ENCODE data around the gene MYH6. TPM values are rescaled to one million over a fixed set of nuclear protein-coding genes. Genes with fewer than 3 reads are reported as not detected.

The MYH6 gene
- total and polyA plus RNA-seq, 2 of the 13 experiments (the other 11 are each of a cell fraction or from before 2014, with no cell fraction given): 0.01 TPM; not detected in 1

- TF ChIP-seq ZNF788 (CRISPR knock-in tag; IDR thresholded peaks at IDR 0.05; ENCODE audit: borderline replicate concordance) (peak; percentile 80), ZNF350 (CRISPR knock-in tag; IDR thresholded peaks at IDR 0.05; ENCODE audit: borderline replicate concordance, low read depth) (no peak), ZNF558 (CRISPR knock-in tag; IDR thresholded peaks at IDR 0.05; ENCODE audit: borderline replicate concordance) (no peak), NFAT5 (CRISPR knock-in tag; IDR thresholded peaks at IDR 0.05) (no peak; the same call in 1 of the 2 replicates), ZBED4 (CRISPR knock-in tag; IDR thresholded peaks at IDR 0.05; ENCODE audit: borderline replicate concordance) (no peak), ZNF407 (CRISPR knock-in tag; IDR thresholded peaks at IDR 0.05; ENCODE audit: not compliant biosample characterization) (peak; percentile 45), GATAD1 (CRISPR knock-in tag; IDR thresholded peaks at IDR 0.05) (peak; percentile 21; the same call in 1 of the 2 replicates), MATR3 (CRISPR knock-in tag; IDR thresholded peaks at IDR 0.05) (0 out of 2 replicates have a peak, but pooled peaks have one; percentile 43), ZNF138 (CRISPR knock-in tag; IDR thresholded peaks at IDR 0.05; ENCODE audit: low read depth) (peak; percentile 89), ZNF619 (CRISPR knock-in tag; IDR thresholded peaks at IDR 0.05) (no peak)
These were observed 27.7 kb upstream of the MYH6 start, which contains the start of gene MYH7 (continued) for GRCh38 chr14:23435543-23436326.
